GM12878 (cell line): ENCODE measurements around the gene FLVCR2. TPM values are rescaled to one million over a fixed set of nuclear protein-coding genes. Genes with fewer than 3 reads are reported as not detected.

Experiments used
- ATAC-seq: fragments of 200-7000 bp; cut with Tn5 transposase; 3 replicates; pipeline ENCODE4 v1.9.1; 2020; ENCODE audit warnings: mild to moderate bottlenecking, moderate library complexity
- BruUV-seq: library from RNA; stranded (reverse); fragments of 400-500 nt; replicated peaks from 2 replicates; lab custom pipeline; 2021; lab: Mats Ljungman, UMichigan
- CTCF ChIA-PET: fragments of 300-600 bp; sonication (Branson Sonifier 250); formaldehyde crosslinking; extraction: SDS; loops from one replicate; lab custom pipeline; 2021; ENCODE audit warnings: inconsistent platforms; lab: Yijun Ruan, JAX
- POLR2A ChIA-PET: fragments of 350-600 bp; formaldehyde crosslinking; extraction: SDS; loops from one replicate; lab custom pipeline; 2021; ENCODE audit warnings: inconsistent platforms; lab: Charles Lee
- RAD21 ChIA-PET: fragments of 300-600 bp; sonication (Branson Sonifier 250); formaldehyde crosslinking; loops from one replicate; lab custom pipeline; 2023; ENCODE audit warnings: antibody characterized with exemption; ENCODE audit not compliant: unreplicated experiment; lab: Charles Lee
- SMC1A ChIA-PET: fragments of 300-600 bp; sonication (Branson Sonifier 250); formaldehyde crosslinking; loops from one replicate; lab custom pipeline; 2023; ENCODE audit not compliant: unreplicated experiment, uncharacterized antibody; lab: Charles Lee
- DNase-seq: peaks from one replicate; pipeline ENCODE4 v3.0.0-alpha.2; 2011; ENCODE audit warnings: low read depth, low spot score
- FAIRE-seq: peaks from 3 replicates; lab custom pipeline; 2011; peaks lifted over from hg19 to GRCh38; lab: Jason Lieb, UNC
- H2AFZ ChIP-seq: 2 replicates; pipeline ENCODE4 v1.6.0; 2011; ENCODE audit warnings: low read depth, low read length, control low read depth; ENCODE audit not compliant: control insufficient read depth
- H3K27ac ChIP-seq: 2 replicates; pipeline ENCODE4 v1.5.1; 2011; ENCODE audit warnings: control low read depth; ENCODE audit not compliant: control insufficient read depth, insufficient read depth
- H3K27me3 ChIP-seq, 2 experiments: replicated peaks in 1 of 2; 2 replicates each; pipeline versions ENCODE4 v1.6.0 to v1.6.1; 2011; ENCODE audit warnings: low read length in 1 of 2; ENCODE audit not compliant: control insufficient read depth in 2 of 2, insufficient read depth in 2 of 2
- H3K36me3 ChIP-seq, 2 experiments: 2 replicates each; pipeline ENCODE4 v1.5.1; 2011; ENCODE audit warnings: low read length in 1 of 2; ENCODE audit not compliant: control insufficient read depth in 2 of 2, insufficient read depth in 2 of 2
- H3K4me1 ChIP-seq: 2 replicates; pipeline ENCODE4 v1.6.1; 2011; ENCODE audit warnings: mild to moderate bottlenecking, low read length, moderate library complexity, mixed read lengths; ENCODE audit not compliant: control insufficient read depth, insufficient read depth
- H3K4me2 ChIP-seq: 2 replicates; pipeline ENCODE4 v1.6.0; 2011; ENCODE audit warnings: control low read depth; ENCODE audit not compliant: control insufficient read depth, insufficient read depth
- H3K4me3 ChIP-seq: fragments of 200-600 bp; sonication (generic); 2 replicates; pipeline ENCODE4 v1.5.1; 2016
- H3K79me2 ChIP-seq: 2 replicates; pipeline ENCODE4 v1.6.0; 2011; ENCODE audit warnings: low read length; ENCODE audit not compliant: control insufficient read depth, insufficient read depth
- H3K9ac ChIP-seq: 2 replicates; pipeline ENCODE4 v1.8.0; 2011; ENCODE audit warnings: low read length, control low read depth, mixed read lengths; ENCODE audit not compliant: control insufficient read depth, insufficient read depth
- H3K9me3 ChIP-seq: replicated peaks from 3 replicates; pipeline ENCODE4 v1.5.1; 2011; ENCODE audit warnings: mild to moderate bottlenecking, low read length; ENCODE audit not compliant: control insufficient read depth, insufficient read depth
- H4K20me1 ChIP-seq: 2 replicates; pipeline ENCODE4 v1.6.0; 2011; ENCODE audit not compliant: control insufficient read depth, insufficient read depth
- BHLHE40 ChIP-seq, 2 experiments: fragments of 450-650 bp in 1 of 2; IDR thresholded peaks; 2 replicates each; pipeline ENCODE4 v1.6.1; 2011 to 2017; ENCODE audit warnings: low read depth in 2 of 2, borderline replicate concordance in 1 of 2, improper control_type of control experiment in 1 of 2, low read length in 1 of 2, mild to moderate bottlenecking in 1 of 2
- CUX1 ChIP-seq: IDR thresholded peaks from 2 replicates; pipeline ENCODE4 v1.6.1; 2012; ENCODE audit warnings: improper control_type of control experiment, low read depth, low read length; ENCODE audit not compliant: insufficient replicate concordance
- E4F1 ChIP-seq: fragments of 450-650 bp; IDR thresholded peaks from 2 replicates; pipeline ENCODE4 v1.6.1; 2018; ENCODE audit warnings: borderline replicate concordance, mild to moderate bottlenecking; ENCODE audit not compliant: partially characterized antibody
- IKZF1 ChIP-seq: fragments of 450-650 bp; conservative IDR thresholded peaks from 2 replicates; pipeline ENCODE4 v1.6.1; 2017; ENCODE audit warnings: antibody characterized with exemption, mild to moderate bottlenecking
- IRF5 ChIP-seq: fragments of 450-650 bp; IDR thresholded peaks from 2 replicates; pipeline ENCODE4 v1.6.1; 2017; ENCODE audit warnings: borderline replicate concordance
- MEF2A ChIP-seq: IDR thresholded peaks from 2 replicates; pipeline ENCODE4 v1.6.1; 2011; ENCODE audit warnings: low read depth, mild to moderate bottlenecking, low read length, moderate library complexity; ENCODE audit not compliant: insufficient read depth
- MEF2B ChIP-seq: fragments of 450-650 bp; IDR thresholded peaks from 2 replicates; pipeline ENCODE4 v1.6.1; 2018; ENCODE audit warnings: mild to moderate bottlenecking, moderate library complexity; ENCODE audit not compliant: partially characterized antibody, poor library complexity, severe bottlenecking
- NFIC ChIP-seq: IDR thresholded peaks from 2 replicates; pipeline ENCODE4 v1.6.1; 2012; ENCODE audit warnings: low read depth, mild to moderate bottlenecking, inconsistent platforms, low read length, moderate library complexity
- SUZ12 ChIP-seq: fragments of 200-600 bp; sonication (generic); IDR thresholded peaks from one replicate; pipeline ENCODE4 v1.6.1; 2018; ENCODE audit warnings: antibody characterized with exemption, mild to moderate bottlenecking; ENCODE audit not compliant: unreplicated experiment
- WRNIP1 ChIP-seq: IDR thresholded peaks from 2 replicates; pipeline ENCODE4 v1.6.1; 2011; ENCODE audit warnings: low read depth, low read length, improper control_type of control experiment, borderline replicate concordance
- ZBED1 ChIP-seq: IDR thresholded peaks from 2 replicates; pipeline ENCODE4 v1.6.1; 2016; ENCODE audit warnings: borderline replicate concordance
- ZNF207 ChIP-seq: fragments of 450-650 bp; IDR thresholded peaks from 2 replicates; pipeline ENCODE4 v1.6.1; 2014; ENCODE audit warnings: antibody characterized with exemption, mild to moderate bottlenecking, borderline replicate concordance
- ZNF274 ChIP-seq: IDR thresholded peaks from one replicate; pipeline ENCODE4 v1.8.0; 2011; ENCODE audit not compliant: insufficient read length, insufficient read depth
- WGBS: methylation state at CpG from one replicate; pipeline ENCODE4 v1.1.6; 2016; ENCODE audit warnings: low lambda C conversion rate; ENCODE audit not compliant: insufficient replicate concordance, insufficient coverage; ENCODE audit errors: missing lambda C conversion rate; 5-methylcytosine and 5-hydroxymethylcytosine counted together
- in situ Hi-C: fragments of 300-500 bp; cut with MboI; formaldehyde crosslinking; loops from 9 replicates; pipeline ENCODE4 v1.14.3; 2018; ENCODE audit warnings: mixed read lengths
- intact Hi-C: fragments of 100-400 bp; cut with micrococcal nuclease; formaldehyde crosslinking; loops from one replicate; pipeline ENCODE4 v1.14.2; 2022; ENCODE audit not compliant: unreplicated experiment
- polyA plus RNA-seq, 11 experiments: library from polyadenylated mRNA; depleted of rRNA in 4 of 11; unstranded in 6 of 11; stranded (reverse) in 5 of 11; fragments of >200 nt; fragmentation: Nextera tagmentation in 4 of 11; fragmentation: Illumina TruSeq in 1 of 11; extraction: Ambion mirVana in 4 of 11; extraction: Trizol in 1 of 11; gene quantifications; 1 replicate in 1 of 11; 2 replicates in 10 of 11; pipeline versions ENCODE4 v1.2.1 to v1.2.3, GENCODE V29; 2011 to 2016; ENCODE audit warnings: inconsistent platforms in 2 of 11, missing spikeins in 2 of 11, low read depth in 1 of 11
- total RNA-seq, 4 experiments: library from RNA; depleted of rRNA in 3 of 4; stranded (reverse); fragments of >200 nt in 3 of 4; fragmentation: Illumina TruSeq in 1 of 4; extraction: Trizol in 1 of 4; gene quantifications; 2 replicates each; pipeline versions ENCODE4 v1.2.1 to v1.2.3, GENCODE V29; 2013 to 2021

Gene FLVCR2
- total and polyA plus RNA-seq, 10 of the 15 experiments (the other 5 are each of a cell fraction or from before 2014, with no cell fraction given): 0.24 to 3.7 (median 1.6) TPM

- Histone ChIP-seq H3K36me3 (no peaks in the 10 kb centered on the region), H3K4me2 (no peak overlapping the region), H3K79me2 (no peaks in the 10 kb centered on the region), H3K27ac (no peak overlapping the region), H3K4me3 (no peak overlapping the region), H3K4me1 (no peaks in the 10 kb centered on the region), H3K9ac (no peak overlapping the region), H2AFZ (no peak overlapping the region), H3K9me3 (no peaks in the 10 kb centered on the region), H4K20me1 (no peaks in the 10 kb centered on the region), H3K27me3 (no peaks in the 10 kb centered on the region)
- ChIA-PET RAD21 (no interaction called here), SMC1A (interaction anchor here (1.4 kb wide), 1 partner anchor 64 kb away, joined by 3 read pairs; no protein-coding TSS in a partner anchor), CTCF (interaction anchor here (0.5 to 3.0 kb wide), 4 partner anchors 13 to 114 kb away, joined by 3 to 10 read pairs (median 6); no protein-coding TSS in a partner anchor), POLR2A (no interaction called here)
- WGBS: 89% methylated on average over 3 of the region's 3 CpGs
- no peak for FAIRE-seq
- in situ Hi-C loops: no loop called here
- intact Hi-C loops: no loop called here
- DNase-seq: no peak
- ATAC-seq: no peak
- BruUV-seq: no TSS peak
- TF ChIP-seq WRNIP1 (no peak), ZNF274 (no peak), SUZ12 (no peak), ZNF207 (no peak), IRF5 (no peak), E4F1 (no peak), MEF2A (no peak), ZBED1 (no peak), CUX1 (no peak), MEF2B (no peak), IKZF1 (no peak), BHLHE40 (IDR thresholded peaks at IDR 0.05; ENCODE audit: borderline replicate concordance in 1 of 2, low read depth in 2 of 2, low read length in 1 of 2) (no peak), NFIC (no peak)
- TF ChIP-seq, all 136 proteins: peak for 0
Measured at GRCh38 chr14:75640876-75641275, 62.5 kb downstream of the FLVCR2 start.
